Lower leg skin (tissue), 3 donors: ENCODE data around the gene SIRT4.

Source experiments
- CTCF ChIP-seq, 3 donors: fragments of 450-650 bp; IDR thresholded peaks; one replicate each; pipeline ENCODE4 v1.5.1; 2016; ENCODE audit warnings: antibody characterized with exemption in 3 of 3, mild to moderate bottlenecking in 3 of 3, moderate library complexity in 2 of 3
- POLR2A ChIP-seq, 2 donors: fragments of 450-650 bp; IDR thresholded peaks; one replicate each; pipeline ENCODE4 v1.6.1; 2016 to 2017; ENCODE audit warnings: antibody characterized with exemption in 2 of 2, mild to moderate bottlenecking in 1 of 2, moderate library complexity in 1 of 2

GRCh38 chr12:120254809-120255208 is 47.3 kb upstream of the SIRT4 start:
- no peak for TF ChIP-seq CTCF (IDR thresholded peaks at IDR 0.05)
- no peak for TF ChIP-seq POLR2A (IDR thresholded peaks at IDR 0.05)
